SK-N-SH treated with all-trans-retinoic acid at 6 μM for 48 hours (cell line): Measurements from ENCODE around the gene ERAP2.

Experiments used
- CREB5 ChIP-seq: fragments of 250-450 bp; sonication (Bioruptor Pico); IDR thresholded peaks from 2 replicates; pipeline ENCODE4 v1.5.1; 2020; ENCODE audit warnings: low read depth, mild to moderate bottlenecking, moderate library complexity
- ESRRG ChIP-seq: fragments of 250-450 bp; sonication (Bioruptor Pico); IDR thresholded peaks from 2 replicates; pipeline ENCODE4 v1.6.1; 2021; ENCODE audit warnings: mild to moderate bottlenecking
- ZFP3 ChIP-seq: fragments of 250-450 bp; sonication (Bioruptor Pico); IDR thresholded peaks from 2 replicates; pipeline ENCODE4 v1.5.0; 2020; ENCODE audit warnings: mild to moderate bottlenecking, moderate library complexity
- ZNF70 ChIP-seq: fragments of 450-650 bp; formaldehyde crosslinking; IDR thresholded peaks from 2 replicates; pipeline ENCODE4 v1.5.0; 2020; ENCODE audit warnings: mild to moderate bottlenecking, moderate library complexity

- TF ChIP-seq ZNF70, result no peak
- no peak for TF ChIP-seq CREB5 (CRISPR knock-in tag)
- no peak for TF ChIP-seq ESRRG (CRISPR knock-in tag)
- TF ChIP-seq ZFP3 (CRISPR knock-in tag), result no peak
Observed at GRCh38 chr5:96871027-96871399, 5.3 kb upstream of the ERAP2 start.
